Suppressor macrophage treated with lipopolysaccharide for 4 hours (primary cell): Measurements from ENCODE around the gene THYN1.
"Not testable (repeated sequence)": the region's sequence is repeated elsewhere in the genome, so short reads cannot be mapped to it uniquely, and the experiment has no call there.

ENCODE experiments used
- DNase-seq: peaks from one replicate; pipeline ENCODE4 v3.0.0-alpha.2; 2020

THYN1 gene

DNA sequence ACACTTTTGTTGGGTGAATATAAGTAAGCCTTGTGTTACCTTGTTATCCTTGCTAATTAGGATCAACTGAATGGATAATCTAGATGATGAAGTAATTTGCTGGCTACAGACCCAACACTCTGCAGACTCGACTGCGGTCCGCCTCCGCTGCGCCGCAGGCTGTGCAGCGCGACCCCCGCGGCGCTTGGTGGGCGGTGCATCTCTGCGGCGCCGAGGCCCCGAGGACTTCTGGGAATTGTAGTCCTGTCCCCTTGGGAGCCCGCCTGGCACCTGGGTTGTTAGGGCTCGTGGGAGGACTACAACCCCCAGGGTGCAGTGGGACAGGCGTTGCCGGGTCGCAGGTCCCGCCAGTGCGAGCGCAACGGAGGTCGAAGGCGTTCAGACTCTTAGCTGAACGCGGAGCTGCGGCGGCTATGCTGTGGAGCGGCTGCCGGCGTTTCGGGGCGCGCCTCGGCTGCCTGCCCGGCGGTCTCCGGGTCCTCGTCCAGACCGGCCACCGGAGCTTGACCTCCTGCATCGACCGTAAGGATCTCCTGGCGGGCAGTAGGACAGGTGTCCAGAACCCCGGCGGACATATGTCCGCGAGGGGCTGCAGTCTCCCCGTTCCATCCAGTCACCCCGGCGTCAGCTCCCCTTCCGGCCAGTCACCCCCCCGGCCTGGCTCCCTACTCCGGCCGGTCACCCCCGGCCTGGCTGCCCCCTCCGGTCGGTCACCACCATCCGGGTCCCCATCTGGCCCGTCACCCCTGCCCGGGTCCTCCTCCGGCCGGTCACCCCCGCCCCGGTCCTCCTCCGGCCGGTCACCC lies at the start of gene THYN1, which contains the start of gene ACAD8:
THYN1 (minus strand) TSS at position 165 of the 806 bp plus-strand sequence. CDS start 470 bp downstream, outside the sequence.
ACAD8 (plus strand) TSS at position 381 of the 806 bp plus-strand sequence; CDS start at position 414, 33 bp downstream.
- DNase-seq: peak; percentile 96

DNA sequence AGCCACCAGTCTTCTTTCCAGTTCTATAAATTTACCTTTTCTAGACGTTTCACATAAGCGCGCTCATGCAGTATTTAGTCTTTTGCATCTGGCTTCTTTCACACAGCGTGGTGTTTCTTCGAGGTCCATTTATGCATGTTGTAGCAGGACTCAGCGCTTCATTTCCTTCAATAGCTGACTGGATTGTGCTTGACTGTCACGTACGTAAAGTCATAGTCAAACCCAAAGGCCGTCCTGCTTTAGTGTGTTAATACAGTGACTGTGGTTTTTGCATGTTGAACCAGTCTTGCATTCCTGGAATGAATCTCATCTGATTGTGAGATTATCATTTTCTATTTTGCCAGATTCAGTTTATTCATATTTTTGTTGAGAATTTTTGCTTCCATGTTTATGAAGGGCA lies 41.5 kb upstream of the THYN1 start:
- DNase-seq: no peak

DNA sequence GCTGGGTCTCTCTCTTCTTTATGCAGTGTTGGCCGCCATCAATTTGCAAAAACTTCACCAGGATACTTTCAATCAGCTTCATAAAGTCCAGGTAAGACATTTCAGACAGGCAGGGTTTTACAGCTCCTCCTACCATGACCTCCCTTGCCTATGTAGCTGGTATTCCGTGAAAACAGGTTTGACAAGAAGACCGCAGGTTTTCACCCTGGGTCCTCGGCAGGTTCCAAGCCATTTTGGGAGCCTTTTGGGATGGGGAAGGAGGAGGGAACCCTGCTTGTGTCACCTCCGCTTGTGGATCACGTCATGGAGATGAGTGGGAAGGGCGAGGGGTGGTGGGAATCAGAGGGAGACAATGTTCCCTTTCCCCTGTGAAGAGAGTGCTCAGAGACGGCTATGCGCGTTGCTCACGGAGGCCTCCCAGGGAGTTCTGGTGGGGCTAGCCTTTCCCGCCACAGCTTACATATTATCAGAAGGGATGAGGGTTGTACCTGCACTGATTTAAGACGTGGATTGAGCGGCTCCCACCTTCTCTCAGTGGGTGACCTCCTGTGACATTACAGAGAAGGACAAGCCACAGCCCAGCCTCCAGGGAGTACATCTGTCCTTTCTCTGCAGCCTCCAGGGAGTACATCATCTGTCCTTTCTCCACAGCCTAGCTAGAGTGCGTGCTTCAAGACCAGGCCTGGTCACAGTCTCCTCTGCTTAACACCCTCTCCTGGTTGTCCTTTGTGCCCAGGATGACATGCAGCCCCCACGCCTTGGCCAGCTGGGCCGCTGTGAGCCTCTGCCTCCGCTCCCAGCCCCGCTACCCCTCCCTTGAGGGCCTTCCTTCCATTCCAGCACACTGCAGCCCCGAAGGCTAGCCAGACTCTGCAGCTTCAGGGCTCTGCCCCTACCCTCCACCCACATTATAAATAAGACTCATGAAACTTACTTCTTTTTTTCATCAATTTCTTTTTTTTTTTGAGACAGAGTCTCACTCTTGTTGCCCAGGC lies 40.3 kb upstream of the THYN1 start:
- no peak for DNase-seq

DNA sequence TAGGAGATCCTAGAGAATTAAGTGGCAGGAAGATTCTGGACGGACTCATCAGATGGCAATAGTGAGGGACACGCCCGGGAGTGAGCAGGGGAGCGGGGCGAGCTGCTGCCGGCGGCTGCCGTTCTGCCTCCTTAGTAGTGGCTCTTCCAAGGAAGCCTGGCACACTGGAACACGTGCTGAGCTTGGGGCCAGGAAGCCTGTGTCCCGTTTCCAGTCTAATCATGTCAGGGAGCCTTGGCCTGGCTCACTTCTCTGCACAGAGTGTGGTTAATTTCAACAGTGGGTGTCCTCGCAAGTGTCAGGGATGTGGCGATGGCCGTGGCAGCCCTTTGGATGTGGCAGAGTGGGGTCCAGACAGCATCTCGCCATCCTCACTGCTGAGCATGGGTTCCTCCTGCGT lies 39.5 kb upstream of the THYN1 start:
- DNase-seq: no peak

DNA sequence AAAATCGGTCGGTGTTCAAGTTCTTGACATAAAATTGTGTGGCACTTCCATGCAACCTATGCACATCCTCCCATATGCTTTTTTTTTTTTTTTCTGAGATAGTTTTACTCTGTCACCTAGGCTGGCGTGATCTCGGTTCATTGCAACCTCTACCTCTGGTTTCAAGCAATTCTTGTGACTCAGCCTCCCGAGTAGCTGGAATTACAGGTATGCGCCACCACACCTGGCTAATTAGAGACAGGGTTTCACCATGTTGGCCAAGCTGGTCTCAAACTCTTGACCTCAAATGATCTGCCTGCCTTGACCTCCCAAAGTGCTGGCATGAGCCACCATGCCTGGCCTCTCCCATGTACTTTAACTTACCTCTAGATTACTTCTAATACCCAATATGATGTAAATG lies 38.0 kb upstream of the THYN1 start:
- DNase-seq: no peak

DNA sequence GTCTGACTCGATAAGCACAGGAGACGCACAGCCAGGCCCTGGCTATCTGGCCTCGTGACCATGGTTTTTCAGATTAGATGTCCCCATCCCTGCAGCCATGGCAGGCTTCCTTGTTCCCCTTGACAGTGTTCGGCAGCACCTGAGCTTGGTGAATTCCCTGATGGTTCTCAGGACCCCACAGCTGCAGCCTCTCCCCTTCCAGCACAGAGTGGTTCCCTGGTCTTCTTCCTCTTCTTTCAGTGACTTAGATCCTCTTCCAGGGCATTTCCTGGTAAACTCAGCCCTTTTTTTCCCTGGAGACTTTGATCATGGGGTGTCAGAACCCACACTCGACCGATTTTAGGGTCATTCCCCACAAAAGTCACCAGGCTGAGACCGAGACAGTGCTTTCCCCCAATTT lies 37.5 kb upstream of the THYN1 start:
- no peak for DNase-seq

DNA sequence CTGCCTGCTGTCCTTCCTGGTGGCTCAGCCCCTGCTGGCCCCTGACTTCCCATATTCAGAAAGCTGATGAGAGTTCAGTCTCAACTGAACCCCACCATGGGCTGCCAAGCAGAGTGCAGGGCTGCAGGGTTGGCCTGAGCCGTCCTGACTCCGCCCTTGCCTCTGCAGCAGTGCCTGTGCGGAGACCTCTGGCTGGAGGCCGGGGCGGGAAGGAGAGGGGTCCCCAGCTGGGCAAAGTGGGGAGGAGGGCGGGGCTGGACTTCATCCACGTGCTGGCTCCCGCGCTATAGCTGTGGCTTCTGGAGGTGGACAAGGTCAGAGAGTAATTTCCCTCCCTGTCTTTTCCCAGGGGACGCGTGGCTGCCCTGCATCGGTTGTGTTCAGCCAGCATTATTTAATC lies 36.6 kb upstream of the THYN1 start:
- DNase-seq: no peak

DNA sequence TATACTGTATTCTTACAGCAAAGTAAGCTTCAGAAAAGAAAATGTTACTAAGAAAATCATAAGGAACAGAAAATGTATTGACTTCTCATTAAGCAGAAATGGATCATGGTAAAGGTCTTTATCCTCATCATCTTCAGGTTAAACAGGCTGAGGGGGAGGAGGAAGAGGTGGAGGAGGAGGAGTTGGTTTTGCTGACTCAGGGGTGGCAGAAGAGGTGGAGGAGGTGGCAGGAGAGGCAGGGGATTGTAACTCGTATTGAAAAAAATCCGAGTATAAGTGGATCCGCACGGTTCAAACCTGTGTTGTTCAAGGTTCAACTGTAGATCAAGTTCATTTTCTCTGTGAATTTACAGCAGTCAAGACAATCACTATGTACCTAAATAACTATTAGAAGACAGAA lies 36.0 kb upstream of the THYN1 start:
- DNase-seq: no peak

DNA sequence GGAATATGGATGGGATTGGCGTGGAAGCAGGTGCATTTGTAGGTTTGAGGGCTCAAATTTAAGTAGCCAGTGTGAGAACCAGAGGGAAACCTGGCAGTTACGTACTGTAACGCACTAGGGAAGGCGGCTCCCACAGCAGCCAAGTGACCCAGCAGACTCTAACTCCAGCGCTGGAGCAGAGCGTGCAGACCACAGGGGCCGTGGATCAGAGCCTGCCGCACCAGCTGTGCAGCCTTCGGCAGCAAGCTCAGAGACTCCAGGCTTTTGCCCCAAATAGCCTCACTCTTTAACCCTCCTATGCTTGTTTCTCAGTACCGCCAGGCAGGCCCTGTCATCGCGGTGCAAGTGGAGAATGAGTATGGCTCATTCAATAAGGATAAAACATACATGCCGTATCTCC lies 35.3 kb upstream of the THYN1 start:
- no peak for DNase-seq

DNA sequence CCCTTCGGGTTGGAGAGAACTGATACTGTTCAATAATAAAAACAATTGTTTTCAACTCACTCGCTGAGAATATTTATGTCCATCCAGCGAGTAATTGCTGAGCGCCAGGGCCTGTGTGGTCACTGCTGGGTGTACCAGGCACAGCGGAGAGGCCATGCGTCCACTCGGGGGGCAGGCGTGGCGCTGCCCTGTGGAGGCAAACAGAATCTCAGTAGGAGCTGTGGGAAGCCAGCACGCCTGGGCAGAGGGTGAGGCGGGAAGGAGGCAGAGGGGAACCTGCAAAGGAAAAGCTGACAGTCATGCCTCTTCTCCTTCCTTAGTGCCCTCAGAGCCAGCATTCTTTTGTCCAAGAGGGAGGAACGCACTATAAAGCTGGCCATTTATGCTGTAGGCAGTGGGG lies 34.4 kb upstream of the THYN1 start:
- DNase-seq: no peak

DNA sequence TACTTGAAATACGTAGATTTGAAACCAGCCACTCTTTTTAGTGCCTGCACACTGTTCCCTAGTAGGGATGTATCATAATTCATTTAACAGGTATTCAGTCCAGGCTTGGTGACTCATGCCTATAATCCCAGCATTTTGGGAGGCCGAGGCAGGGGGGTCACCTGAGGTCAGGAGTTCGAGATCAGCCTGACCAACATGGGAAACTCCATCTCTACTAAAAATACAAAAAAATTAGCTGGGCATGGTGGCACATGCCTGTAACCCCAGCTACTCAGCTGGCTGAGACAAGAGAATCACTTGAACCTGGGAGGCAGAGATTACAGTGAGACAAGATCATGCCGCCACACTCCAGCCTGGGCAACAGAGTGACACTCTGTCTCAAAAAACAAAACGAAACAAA lies 31.2 kb upstream of the THYN1 start:
- not testable (repeated sequence) for DNase-seq

DNA sequence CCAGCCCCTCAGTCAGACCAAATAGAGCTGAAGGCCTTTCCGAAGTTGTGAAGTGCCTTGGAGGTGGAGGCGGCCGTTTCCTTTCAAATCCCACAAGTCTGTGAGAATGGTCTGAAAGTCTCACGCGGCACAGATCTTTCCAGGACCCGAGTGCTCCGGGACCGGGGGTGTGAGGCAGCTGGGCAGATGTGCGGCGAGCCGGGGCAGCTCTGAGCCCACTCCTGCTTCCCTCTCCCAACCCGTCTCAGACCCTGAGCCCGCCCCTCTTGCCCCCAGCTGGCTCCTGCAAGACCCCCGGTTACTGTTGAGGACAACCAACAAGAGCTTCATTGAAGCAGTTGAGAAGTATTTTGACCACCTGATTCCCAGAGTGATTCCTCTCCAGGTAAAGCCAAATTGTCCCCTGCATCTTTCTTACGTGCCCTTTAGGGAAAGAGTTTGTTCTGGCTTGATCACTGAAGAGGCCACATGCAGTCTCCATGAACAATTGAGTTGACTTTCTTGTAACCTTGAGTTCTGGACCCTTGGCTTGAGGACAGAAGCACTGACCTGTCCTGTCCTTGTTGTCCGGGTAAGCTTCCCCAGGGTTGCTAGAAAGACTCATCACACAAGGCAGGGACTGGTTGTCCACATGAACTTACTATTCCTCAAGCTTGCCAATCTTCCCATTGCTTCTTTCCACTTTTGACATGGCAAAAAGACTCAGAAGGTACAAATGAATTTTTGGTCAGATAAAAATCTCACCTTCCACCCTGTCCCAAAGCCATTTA lies 30.5 kb upstream of the THYN1 start:
- no peak for DNase-seq

DNA sequence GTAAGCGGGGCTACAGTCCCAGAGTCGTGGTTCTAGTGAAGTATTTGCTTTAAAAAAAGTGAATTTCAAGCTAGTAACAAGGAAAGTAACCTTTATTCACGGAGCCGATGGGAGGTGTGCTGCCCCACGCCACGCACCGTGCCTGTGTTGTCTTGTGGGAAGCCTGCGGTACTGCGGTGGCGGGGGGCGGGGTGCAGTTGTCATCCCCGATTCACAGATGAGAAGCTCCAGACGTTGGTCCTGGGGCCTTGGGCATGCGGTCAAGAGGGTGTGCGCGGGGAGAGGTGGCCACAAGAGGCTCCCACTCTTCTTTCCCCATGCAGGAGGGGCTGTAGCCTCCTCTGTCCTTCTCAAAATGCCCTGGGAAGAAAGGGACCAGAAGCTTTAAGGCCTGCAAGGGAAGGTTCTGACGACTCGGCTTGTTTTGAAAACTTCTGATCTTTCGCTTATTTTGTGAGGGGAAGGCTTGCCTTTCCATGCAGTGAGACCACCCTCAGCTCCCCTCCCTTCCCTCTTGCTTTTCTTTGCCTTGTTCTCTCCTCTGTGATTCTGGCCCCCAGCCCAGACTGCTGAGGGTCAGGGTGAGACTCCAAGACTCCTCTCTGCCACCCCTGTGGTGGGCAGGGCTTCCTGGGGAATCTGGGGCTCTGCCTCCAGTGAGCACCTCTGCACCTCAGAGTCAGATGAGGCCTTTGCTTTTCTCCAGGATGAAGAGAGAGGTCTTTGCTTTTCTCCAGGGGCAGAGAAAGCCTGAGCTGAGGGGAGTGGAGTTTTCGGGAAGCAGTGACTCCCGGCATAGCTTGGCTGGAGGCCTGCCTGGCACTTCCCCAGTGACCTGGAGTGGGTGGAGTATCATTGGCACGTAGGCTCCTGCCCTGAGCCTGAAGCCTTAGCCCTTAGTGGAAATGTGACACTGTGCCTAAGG lies 29.2 kb upstream of the THYN1 start:
- DNase-seq: no peak

DNA sequence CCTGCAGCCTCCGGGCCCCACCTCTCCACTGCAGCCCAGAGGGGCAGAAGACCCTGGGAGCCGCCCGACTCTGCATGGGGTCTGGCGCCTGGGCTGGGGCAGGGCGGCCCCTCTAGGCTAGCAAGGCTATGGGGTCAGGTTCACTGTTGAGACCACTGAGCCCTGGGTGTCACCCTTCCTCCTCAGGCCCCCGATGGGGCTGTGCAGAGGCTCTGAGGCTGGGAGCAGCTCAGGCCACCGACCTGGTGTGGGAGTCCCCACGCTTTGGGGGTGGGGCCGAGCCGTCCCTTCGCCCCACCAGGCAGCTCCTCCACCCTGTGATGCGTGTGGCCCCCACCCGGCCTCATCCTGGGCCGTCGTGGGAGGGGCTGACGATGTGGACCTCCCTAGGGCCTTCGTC lies 28.5 kb upstream of the THYN1 start:
- DNase-seq: not testable (repeated sequence)

DNA sequence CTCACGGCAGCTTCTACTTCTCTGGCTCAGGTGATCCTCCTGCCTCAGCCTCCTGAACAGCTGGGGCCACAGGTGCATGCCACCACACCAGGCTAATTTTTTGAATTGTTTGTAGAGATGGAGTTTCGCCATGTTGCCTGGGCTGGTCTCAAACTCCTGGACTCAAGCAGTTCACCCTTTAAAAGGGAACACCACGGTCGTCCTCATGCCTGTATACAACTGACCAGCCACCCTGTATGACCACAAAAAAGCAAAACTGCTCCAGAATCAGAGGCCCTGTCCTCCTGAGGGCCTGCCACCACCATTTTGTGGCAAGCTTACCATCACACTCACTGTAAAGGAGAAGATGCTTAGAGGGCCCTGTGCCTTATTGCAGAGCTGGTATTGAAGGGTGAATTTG lies 25.2 kb upstream of the THYN1 start:
- no peak for DNase-seq

DNA sequence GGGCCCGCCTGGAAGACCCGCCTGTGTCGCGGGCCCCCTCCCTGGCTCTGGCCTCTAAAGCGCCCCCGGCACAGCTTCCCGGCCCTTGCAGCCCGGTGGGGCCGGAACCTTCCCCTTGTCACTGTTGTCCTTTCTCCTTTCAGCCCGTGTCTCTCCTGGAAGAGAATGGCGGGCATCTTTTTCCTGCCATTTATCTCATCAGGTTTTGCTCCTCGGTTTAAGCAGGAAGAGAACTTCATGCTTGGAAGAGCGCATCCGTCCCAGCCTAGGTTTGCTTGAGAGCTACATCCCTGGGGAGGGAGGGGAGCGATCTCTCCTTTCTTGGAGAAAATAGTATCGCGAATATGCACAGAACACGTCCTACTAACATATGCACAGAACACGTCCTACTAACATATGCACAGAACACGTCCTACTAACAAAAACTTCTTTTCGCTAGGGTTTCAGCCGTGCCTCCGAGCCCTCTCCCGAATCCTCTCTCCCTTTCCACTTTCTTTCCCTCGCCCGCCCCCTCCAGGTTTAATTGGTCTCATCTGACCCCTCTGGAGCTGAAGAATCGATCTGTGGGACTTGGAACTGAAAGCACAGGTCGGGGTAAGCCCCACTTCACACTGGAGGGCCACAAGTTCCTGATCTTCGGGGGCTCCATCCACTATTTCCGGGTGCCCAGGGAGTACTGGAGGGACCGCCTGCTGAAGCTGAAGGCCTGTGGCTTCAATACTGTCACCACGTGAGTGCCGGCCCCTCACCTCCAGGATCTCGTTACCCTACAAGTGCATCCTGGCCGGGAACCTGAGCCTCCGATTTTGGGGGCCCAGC lies 24.2 kb upstream of the THYN1 start:
- no peak for DNase-seq

DNA sequence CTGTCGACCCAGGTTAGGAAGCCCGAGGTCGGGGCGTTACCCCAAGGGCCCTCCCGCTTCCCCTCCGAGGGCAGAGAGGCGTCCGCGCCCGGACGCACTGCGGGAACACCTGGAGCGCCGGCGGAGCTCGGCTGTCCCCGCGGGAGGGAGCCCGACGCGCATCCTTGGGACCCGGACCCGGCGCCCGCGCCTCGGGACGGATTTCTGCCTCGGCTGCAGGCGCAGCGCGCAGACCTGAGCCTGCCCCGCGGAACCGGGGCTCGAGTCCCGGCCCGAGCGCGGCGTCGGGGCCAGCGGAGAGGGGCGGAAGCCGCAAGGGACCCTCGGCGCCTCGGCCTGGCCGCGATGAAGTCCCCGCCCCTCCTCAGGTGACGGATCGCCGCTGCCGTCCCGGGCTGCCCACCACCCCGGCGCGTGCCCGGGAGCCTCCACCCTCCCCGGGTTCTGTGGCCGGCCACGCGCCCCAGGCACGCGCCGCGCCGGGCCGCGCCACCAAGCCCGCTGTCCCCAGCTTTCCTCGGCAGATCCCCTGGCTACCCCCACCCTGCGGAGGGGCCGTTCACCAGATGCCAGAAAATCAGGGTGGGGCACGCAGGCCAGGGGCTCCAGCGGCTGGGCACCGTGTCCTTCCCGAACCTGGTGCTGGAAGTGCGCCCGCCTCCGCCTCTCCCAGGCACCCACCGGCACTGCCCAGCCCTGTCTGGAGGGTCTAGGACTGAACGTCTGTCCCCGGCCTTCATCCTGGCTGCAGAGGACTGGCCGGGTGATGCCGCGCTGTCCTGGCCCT lies 23.4 kb upstream of the THYN1 start:
- no peak for DNase-seq

DNA sequence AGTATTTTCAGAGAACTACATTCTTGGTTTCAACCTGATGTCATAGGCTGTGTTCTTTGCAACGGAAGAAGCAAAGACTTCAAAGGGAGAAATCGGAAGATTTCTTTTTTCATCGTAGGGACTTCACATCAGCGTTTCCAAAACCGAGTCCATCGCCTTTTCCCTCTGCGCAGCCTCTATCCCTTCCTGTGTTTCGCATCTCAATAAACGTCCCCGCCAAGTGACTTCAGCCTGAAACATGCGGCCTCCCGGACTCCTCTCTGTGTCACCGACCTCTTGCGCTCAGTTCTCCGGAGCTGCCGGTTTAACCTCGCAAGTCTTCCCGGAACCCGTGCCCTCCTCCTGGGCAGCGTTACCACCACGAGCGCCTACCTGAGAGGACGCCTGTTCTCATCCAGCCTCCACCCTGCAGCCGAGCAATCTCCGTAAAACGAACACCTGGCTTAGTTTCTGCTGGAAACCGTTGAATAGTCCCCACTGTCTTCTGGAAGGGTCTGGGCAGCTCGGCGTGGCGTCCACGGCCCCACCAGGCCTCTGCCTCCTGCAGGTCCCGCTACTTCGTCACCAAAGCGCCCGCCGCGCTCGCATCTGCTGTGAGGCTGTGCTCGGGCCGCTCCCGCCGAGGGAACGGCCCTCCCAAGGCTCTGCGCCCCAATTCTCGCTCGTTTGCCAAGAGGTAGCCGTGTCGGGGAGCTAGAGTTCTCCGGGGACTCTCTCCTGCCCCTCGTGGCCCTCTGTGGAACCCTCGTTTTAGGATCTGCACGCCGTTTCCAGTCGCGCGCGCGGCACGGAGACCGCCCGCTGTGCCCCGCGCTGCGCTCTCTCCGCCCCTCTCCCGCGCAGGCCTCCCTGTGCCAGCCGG lies 22.6 kb upstream of the THYN1 start, which contains the start of gene GLB1L3:
GLB1L3 (plus strand) TSS at position 846 of the 862 bp plus-strand sequence. CDS start 362 bp downstream, outside the sequence.
- peak; percentile 27 for DNase-seq

DNA sequence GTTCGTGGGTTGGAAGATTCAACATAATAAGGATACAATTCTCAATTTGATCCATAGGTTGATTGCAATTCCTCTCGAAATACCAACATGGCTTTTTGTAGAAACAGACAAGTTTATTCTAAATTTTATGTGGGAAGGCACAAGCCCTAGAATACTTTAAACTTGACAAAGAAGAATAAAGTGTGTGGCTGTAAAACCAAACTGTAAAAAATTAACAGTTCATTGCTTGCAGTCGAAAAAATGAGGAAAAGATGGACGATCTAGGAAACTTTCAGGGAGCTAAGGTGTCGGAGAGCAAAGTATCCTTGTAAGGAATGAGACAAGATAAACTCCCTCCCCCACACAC lies 22.0 kb upstream of the THYN1 start:
- no peak for DNase-seq
